Keratinocyte (primary cell): Measurements from ENCODE around the gene NR1H4. TPM values are rescaled to one million over a fixed set of nuclear protein-coding genes. Genes with fewer than 3 reads are reported as not detected.
A peak's percentile ranks its signal among the peaks of the same experiment; 100 is the strongest.

Experiments
- DNase-seq: peaks from one replicate; pipeline ENCODE4 v3.0.0-alpha.2; 2011; ENCODE audit warnings: low read depth, missing footprints, low spot score
- FAIRE-seq: peaks from 2 replicates; lab custom pipeline; 2011; peaks lifted over from hg19 to GRCh38; lab: Jason Lieb, UNC
- H2AFZ ChIP-seq: 2 replicates; pipeline ENCODE4 v1.6.0; 2012; ENCODE audit warnings: low read length, control low read depth, inconsistent platforms; ENCODE audit not compliant: control insufficient read depth
- H3K27ac ChIP-seq: 2 replicates; pipeline ENCODE4 v1.5.1; 2011; ENCODE audit warnings: low read length; ENCODE audit not compliant: control insufficient read depth, insufficient read depth
- H3K27me3 ChIP-seq: 3 replicates; pipeline ENCODE4 v1.6.0; 2011; ENCODE audit warnings: low read length; ENCODE audit not compliant: control insufficient read depth, insufficient read depth; ENCODE audit errors: extremely low read depth
- H3K36me3 ChIP-seq, 2 experiments: 2 replicates in 1 of 2; 3 replicates in 1 of 2; pipeline ENCODE4 v1.5.1; 2011; ENCODE audit warnings: low read length in 2 of 2, mild to moderate bottlenecking in 1 of 2; ENCODE audit not compliant: control insufficient read depth in 2 of 2, insufficient read depth in 2 of 2; ENCODE audit errors: extremely low read depth in 1 of 2
- H3K4me1 ChIP-seq: 3 replicates; pipeline ENCODE4 v1.5.1; 2011; ENCODE audit warnings: low read length; ENCODE audit not compliant: control insufficient read depth, insufficient read depth; ENCODE audit errors: extremely low read depth
- H3K4me2 ChIP-seq: 3 replicates; pipeline ENCODE4 v1.6.0; 2011; ENCODE audit warnings: low read depth, low read length; ENCODE audit not compliant: control insufficient read depth, insufficient read depth; ENCODE audit errors: extremely low read depth
- H3K4me3 ChIP-seq, 3 experiments: fragments of 200-600 bp in 1 of 3; sonication (generic) in 1 of 3; 2 replicates in 2 of 3; 3 replicates in 1 of 3; pipeline ENCODE4 v1.5.1; 2011 to 2016; ENCODE audit warnings: low read length in 3 of 3, mild to moderate bottlenecking in 3 of 3, control low read depth in 2 of 3, inconsistent platforms in 1 of 3, low read depth in 1 of 3, mixed read lengths in 1 of 3, mixed run types in 1 of 3, moderate library complexity in 1 of 3; ENCODE audit not compliant: control insufficient read depth in 2 of 3, insufficient read depth in 2 of 3; ENCODE audit errors: extremely low read depth in 1 of 3
- H3K79me2 ChIP-seq: 2 replicates; pipeline ENCODE4 v1.6.0; 2012; ENCODE audit warnings: low read length; ENCODE audit not compliant: control insufficient read depth, insufficient read depth
- H3K9ac ChIP-seq: 3 replicates; pipeline ENCODE4 v1.6.0; 2011; ENCODE audit warnings: low read length; ENCODE audit not compliant: control insufficient read depth, insufficient read depth; ENCODE audit errors: extremely low read depth
- H3K9me1 ChIP-seq: 3 replicates; pipeline ENCODE4 v1.6.0; 2011; ENCODE audit warnings: low read length; ENCODE audit not compliant: control insufficient read depth, insufficient read depth; ENCODE audit errors: extremely low read depth
- H3K9me3 ChIP-seq: 2 replicates; pipeline ENCODE4 v1.5.1; 2012; ENCODE audit warnings: low read depth, low read length; ENCODE audit not compliant: control insufficient read depth
- H4K20me1 ChIP-seq: 3 replicates; pipeline ENCODE4 v1.6.0; 2011; ENCODE audit warnings: low read length; ENCODE audit not compliant: control insufficient read depth, insufficient read depth; ENCODE audit errors: extremely low read depth
- EZH2 ChIP-seq: IDR thresholded peaks from one replicate; pipeline ENCODE4 v1.6.1; 2012; ENCODE audit warnings: inconsistent platforms, mild to moderate bottlenecking, low read length, moderate library complexity
- dilution Hi-C: fragments of 300-500 bp; cut with MboI; formaldehyde crosslinking; loops from one replicate; pipeline ENCODE4 v1.7.0; 2020; ENCODE audit warnings: low sequenced_read_pairs; ENCODE audit not compliant: extremely low pct_ligation_motif_present
- polyA plus RNA-seq, 5 experiments: library from polyadenylated mRNA; depleted of rRNA in 3 of 5; stranded (reverse) in 3 of 5; stranded (forward) in 1 of 5; unstranded in 1 of 5; fragments of >200 nt; gene quantifications; 1 replicate in 1 of 5; 2 replicates in 3 of 5; 3 replicates in 1 of 5; pipeline versions ENCODE4 v1.2.1 to v1.2.3, GENCODE V29; 2011 to 2012; ENCODE audit warnings: missing spikeins in 2 of 5, low read depth in 1 of 5, low replicate concordance in 1 of 5
- TF ChIP-seq, protein P1 (sequence below), 3 experiments: IDR thresholded peaks in 1 of 3; conservative IDR thresholded peaks in 1 of 3; optimal IDR thresholded peaks in 1 of 3; 2 replicates in 2 of 3; 3 replicates in 1 of 3; pipeline versions ENCODE3 to v1.5.1; 2011; ENCODE audit warnings: low read length in 3 of 3, mild to moderate bottlenecking in 3 of 3, moderate library complexity in 2 of 3, control low read depth in 1 of 3, inconsistent platforms in 1 of 3; ENCODE audit not compliant: insufficient read depth in 2 of 3; ENCODE audit errors: extremely low read depth in 1 of 3

The NR1H4 gene
- polyA plus RNA-seq, 1 donor (not counting 4 experiments of a cell fraction or from before 2014, with no cell fraction given) = not detected

DNA sequence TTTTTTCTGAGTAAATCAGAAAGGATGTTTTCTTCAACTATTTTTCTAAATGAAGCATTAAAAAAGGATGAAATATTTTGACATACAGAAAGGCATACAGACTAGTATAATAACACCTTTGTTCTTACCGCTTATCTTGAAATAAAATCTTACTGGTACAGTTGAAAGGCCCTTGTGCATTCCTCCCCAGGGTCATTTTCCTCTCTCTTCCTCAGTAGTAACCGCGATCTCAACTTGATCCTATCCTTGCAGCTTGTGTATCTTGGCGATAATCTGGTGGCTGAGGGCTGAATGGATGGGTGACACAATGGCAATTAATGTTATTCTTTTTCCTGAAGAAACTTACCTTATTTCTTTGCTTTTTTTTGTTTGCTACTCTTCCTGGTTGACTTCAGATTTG is 118.3 kb downstream of the NR1H4 start:
- H2AFZ ChIP-seq = no peak overlapping the region
- TF ChIP-seq, protein P1, sequence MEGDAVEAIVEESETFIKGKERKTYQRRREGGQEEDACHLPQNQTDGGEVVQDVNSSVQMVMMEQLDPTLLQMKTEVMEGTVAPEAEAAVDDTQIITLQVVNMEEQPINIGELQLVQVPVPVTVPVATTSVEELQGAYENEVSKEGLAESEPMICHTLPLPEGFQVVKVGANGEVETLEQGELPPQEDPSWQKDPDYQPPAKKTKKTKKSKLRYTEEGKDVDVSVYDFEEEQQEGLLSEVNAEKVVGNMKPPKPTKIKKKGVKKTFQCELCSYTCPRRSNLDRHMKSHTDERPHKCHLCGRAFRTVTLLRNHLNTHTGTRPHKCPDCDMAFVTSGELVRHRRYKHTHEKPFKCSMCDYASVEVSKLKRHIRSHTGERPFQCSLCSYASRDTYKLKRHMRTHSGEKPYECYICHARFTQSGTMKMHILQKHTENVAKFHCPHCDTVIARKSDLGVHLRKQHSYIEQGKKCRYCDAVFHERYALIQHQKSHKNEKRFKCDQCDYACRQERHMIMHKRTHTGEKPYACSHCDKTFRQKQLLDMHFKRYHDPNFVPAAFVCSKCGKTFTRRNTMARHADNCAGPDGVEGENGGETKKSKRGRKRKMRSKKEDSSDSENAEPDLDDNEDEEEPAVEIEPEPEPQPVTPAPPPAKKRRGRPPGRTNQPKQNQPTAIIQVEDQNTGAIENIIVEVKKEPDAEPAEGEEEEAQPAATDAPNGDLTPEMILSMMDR (optimal IDR thresholded peaks at IDR 0.05 in 1 of 3, IDR thresholded peaks at IDR 0.05 in 1 of 3, conservative IDR thresholded peaks at IDR 0.05 in 1 of 3; ENCODE audit: extremely low read depth in 1 of 3, insufficient read depth in 2 of 3, low read length in 3 of 3) = no peak
- dilution Hi-C loops = no loop called here

DNA sequence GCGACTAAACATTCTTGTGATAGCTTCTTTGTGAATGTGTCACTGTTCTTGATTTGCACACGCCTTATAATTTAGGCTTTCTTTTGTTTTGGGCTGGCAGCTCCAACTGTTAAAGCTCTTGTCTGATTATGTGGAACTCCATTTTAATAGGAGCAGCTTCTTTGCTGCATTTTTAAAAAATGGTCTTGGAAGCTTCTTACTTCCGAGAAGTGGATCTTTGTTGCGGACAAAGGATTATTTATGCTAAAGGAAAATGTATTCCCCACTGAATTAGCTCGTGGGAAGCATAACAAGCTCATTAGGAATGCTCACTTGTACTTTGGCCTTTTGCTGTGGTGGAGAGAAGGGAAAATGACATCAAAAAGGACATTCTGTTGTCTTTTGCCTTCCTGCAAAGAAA is 119.8 kb downstream of the NR1H4 start:
- DNase-seq = no peak
- TF ChIP-seq EZH2 = no peak
- TF ChIP-seq, protein P1 (optimal IDR thresholded peaks at IDR 0.05 in 1 of 3, IDR thresholded peaks at IDR 0.05 in 1 of 3, conservative IDR thresholded peaks at IDR 0.05 in 1 of 3; ENCODE audit: extremely low read depth in 1 of 3, insufficient read depth in 2 of 3, low read length in 3 of 3) = no peak
- no peak for FAIRE-seq
- H3K9me1 ChIP-seq = no peaks in the 10 kb centered on the region
- H3K9ac ChIP-seq = no peak overlapping the region
- dilution Hi-C loops = no loop called here
- H3K27me3 ChIP-seq = no peaks in the 10 kb centered on the region
- peak overlapping the region; percentile 36 for H2AFZ ChIP-seq
- no peak overlapping the region for H3K4me3 ChIP-seq
- H3K79me2 ChIP-seq = no peaks in the 10 kb centered on the region
- no peak overlapping the region for H3K4me2 ChIP-seq
- no peak overlapping the region for H3K27ac ChIP-seq
- no peaks in the 10 kb centered on the region for H4K20me1 ChIP-seq
- no peaks in the 10 kb centered on the region for H3K36me3 ChIP-seq
- H3K9me3 ChIP-seq = no peaks in the 10 kb centered on the region
- peaks cover 2% of the 10 kb centered on the region for H3K4me1 ChIP-seq

More for the DNA sequence above, 118.3 kb downstream of the NR1H4 start:
- Histone ChIP-seq H3K27me3 (no peaks in the 10 kb centered on the region), H3K79me2 (no peaks in the 10 kb centered on the region), H3K9ac (no peak overlapping the region), H3K36me3 (no peaks in the 10 kb centered on the region), H4K20me1 (no peaks in the 10 kb centered on the region), H3K9me1 (no peaks in the 10 kb centered on the region), H3K4me2 (no peak overlapping the region), H3K4me1 (peaks cover 2% of the 10 kb centered on the region), H3K27ac (no peak overlapping the region), H3K9me3 (no peaks in the 10 kb centered on the region), H3K4me3 (no peak overlapping the region)
- FAIRE-seq = no peak
- no peak for DNase-seq
